Measurements from ENCODE around the gene EPHA6.
"Not testable (repeated sequence)": the region's sequence is repeated elsewhere in the genome, so short reads cannot be mapped to it uniquely, and the experiment has no call there.

The EPHA6 gene

GRCh38 chr3:97612632-97613031 lies 798.2 kb downstream of the EPHA6 start:
- Histone ChIP-seq H3K9ac (ENCODE audit: low read depth, low read length) (no peak overlapping the region), H3K36me3 (ENCODE audit: control insufficient read depth, insufficient read depth, low read length) (no peaks in the 10 kb centered on the region), H3K9me3 (ENCODE audit: control insufficient read depth, insufficient read depth, low read length) (no peaks in the 10 kb centered on the region), H3K4me3 (ENCODE audit: low read depth, low read length) (no peak overlapping the region), H3K27me3 (ENCODE audit: control insufficient read depth, insufficient read depth, low read length) (no peaks in the 10 kb centered on the region), H3K4me1 (ENCODE audit: control insufficient read depth, insufficient read depth, low read length) (no peaks in the 10 kb centered on the region)

GRCh38 chr3:97613139-97613538 lies 798.7 kb downstream of the EPHA6 start:
- no peak overlapping the region for H3K9ac ChIP-seq (ENCODE audit: low read depth, low read length)
- H3K27me3 ChIP-seq (ENCODE audit: control insufficient read depth, insufficient read depth, low read length): no peaks in the 10 kb centered on the region
- H3K36me3 ChIP-seq (ENCODE audit: control insufficient read depth, insufficient read depth, low read length): no peaks in the 10 kb centered on the region
- H3K9me3 ChIP-seq (ENCODE audit: control insufficient read depth, insufficient read depth, low read length): no peaks in the 10 kb centered on the region
- no peak overlapping the region for H3K4me3 ChIP-seq (ENCODE audit: low read depth, low read length)
- no peaks in the 10 kb centered on the region for H3K4me1 ChIP-seq (ENCODE audit: control insufficient read depth, insufficient read depth, low read length)

DNA sequence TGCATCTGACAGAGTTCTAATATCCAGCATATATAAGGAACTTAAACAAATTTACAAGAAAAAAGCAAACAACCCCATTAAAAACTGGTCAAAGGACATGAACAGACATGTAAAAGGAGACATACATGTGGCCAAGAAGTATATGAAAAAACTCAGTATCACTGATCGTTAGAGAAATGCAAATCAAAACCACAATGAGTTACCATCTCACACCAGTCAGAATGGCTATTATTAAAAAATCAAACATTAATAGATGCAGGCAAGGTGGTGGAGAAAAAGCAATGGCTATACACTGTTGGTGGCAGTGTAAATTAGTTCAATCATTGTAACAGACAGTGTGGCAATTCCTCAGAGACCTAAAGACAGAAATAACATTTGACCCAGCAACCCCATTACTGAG lies 806.1 kb downstream of the EPHA6 start:
- not testable (repeated sequence) for H3K9me3 ChIP-seq (ENCODE audit: control insufficient read depth, insufficient read depth, low read length); H3K36me3 ChIP-seq (ENCODE audit: control insufficient read depth, insufficient read depth, low read length); H3K27me3 ChIP-seq (ENCODE audit: control insufficient read depth, insufficient read depth, low read length); H3K4me1 ChIP-seq (ENCODE audit: control insufficient read depth, insufficient read depth, low read length); H3K9ac ChIP-seq (ENCODE audit: low read depth, low read length); H3K4me3 ChIP-seq (ENCODE audit: low read depth, low read length)

DNA sequence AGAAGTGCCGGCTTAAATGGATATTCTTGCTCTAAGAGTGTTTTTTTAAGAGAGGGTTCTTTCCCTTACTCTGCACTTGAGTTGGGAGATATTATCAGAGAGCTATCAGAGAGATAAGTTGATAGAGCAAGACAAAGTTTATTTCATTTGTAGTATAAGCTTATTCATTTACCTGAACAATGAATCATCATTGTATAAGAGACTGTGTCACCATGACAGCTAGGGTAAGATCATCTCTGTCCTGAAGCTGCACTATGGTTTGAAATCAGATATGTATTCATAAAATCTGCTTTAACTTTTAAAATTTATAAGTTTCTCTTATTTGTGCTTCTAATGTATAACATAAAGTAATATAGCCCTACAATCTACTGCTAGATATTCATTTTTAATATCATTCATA lies 822.1 kb downstream of the EPHA6 start:
- H3K4me3 ChIP-seq (ENCODE audit: low read depth, low read length): no peak overlapping the region
- H3K27me3 ChIP-seq (ENCODE audit: control insufficient read depth, insufficient read depth, low read length): no peaks in the 10 kb centered on the region
- no peaks in the 10 kb centered on the region for H3K36me3 ChIP-seq (ENCODE audit: control insufficient read depth, insufficient read depth, low read length)
- no peak overlapping the region for H3K9ac ChIP-seq (ENCODE audit: low read depth, low read length)
- H3K9me3 ChIP-seq (ENCODE audit: control insufficient read depth, insufficient read depth, low read length): no peaks in the 10 kb centered on the region
- H3K4me1 ChIP-seq (ENCODE audit: control insufficient read depth, insufficient read depth, low read length): no peaks in the 10 kb centered on the region

DNA sequence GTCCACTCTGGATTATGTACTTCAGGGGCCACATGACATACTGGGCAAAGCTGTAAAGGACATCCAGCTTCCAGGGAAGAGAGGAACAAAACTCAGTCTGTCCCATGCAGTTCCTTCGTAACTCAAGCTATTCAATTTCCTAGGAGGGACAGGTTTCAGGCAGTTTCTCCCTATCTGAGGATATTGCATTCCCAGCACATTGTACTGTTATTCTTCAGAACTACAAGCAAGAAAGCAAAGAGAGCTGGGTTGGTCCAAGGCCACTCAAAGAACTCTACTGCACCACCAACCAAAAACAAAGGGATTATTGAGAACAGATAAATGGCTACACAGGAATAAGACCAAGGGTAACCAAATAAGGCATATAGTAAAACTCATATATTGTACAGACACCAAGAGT lies 832.5 kb downstream of the EPHA6 start:
- H3K27me3 ChIP-seq (ENCODE audit: control insufficient read depth, insufficient read depth, low read length): no peaks in the 10 kb centered on the region
- H3K9me3 ChIP-seq (ENCODE audit: control insufficient read depth, insufficient read depth, low read length): no peaks in the 10 kb centered on the region
- H3K9ac ChIP-seq (ENCODE audit: low read depth, low read length): no peak overlapping the region
- no peak overlapping the region for H3K4me3 ChIP-seq (ENCODE audit: low read depth, low read length)
- H3K4me1 ChIP-seq (ENCODE audit: control insufficient read depth, insufficient read depth, low read length): no peaks in the 10 kb centered on the region
- H3K36me3 ChIP-seq (ENCODE audit: control insufficient read depth, insufficient read depth, low read length): no peaks in the 10 kb centered on the region

- no peaks in the 10 kb centered on the region for H3K27me3 ChIP-seq (ENCODE audit: control insufficient read depth, insufficient read depth, low read length)
- no peaks in the 10 kb centered on the region for H3K9me3 ChIP-seq (ENCODE audit: control insufficient read depth, insufficient read depth, low read length)
- no peaks in the 10 kb centered on the region for H3K36me3 ChIP-seq (ENCODE audit: control insufficient read depth, insufficient read depth, low read length)
- H3K4me1 ChIP-seq (ENCODE audit: control insufficient read depth, insufficient read depth, low read length): no peaks in the 10 kb centered on the region
- no peak overlapping the region for H3K4me3 ChIP-seq (ENCODE audit: low read depth, low read length)
- H3K9ac ChIP-seq (ENCODE audit: low read depth, low read length): no peak overlapping the region
These were observed 833.1 kb downstream of the EPHA6 start for GRCh38 chr3:97647441-97647982.

DNA sequence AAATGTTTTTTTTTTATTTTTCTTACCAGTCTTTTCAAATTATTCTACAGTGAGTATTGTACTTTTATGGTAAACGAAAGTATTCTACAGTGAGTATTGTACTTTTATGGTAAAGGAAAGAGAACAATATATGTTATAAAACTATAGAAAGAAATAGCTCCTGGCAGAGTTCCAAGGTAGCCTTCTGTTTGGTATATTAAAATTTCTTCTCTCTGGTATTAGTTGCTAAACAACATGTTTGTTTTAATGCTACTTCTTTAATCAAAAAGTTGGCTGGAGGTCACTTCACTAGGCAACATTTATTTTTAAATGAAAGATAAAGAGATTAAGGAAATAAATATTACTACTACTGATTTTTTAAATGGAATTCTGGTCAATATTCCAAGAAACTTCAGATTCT lies 841.6 kb downstream of the EPHA6 start:
- Histone ChIP-seq H3K27me3 (ENCODE audit: control insufficient read depth, insufficient read depth, low read length) (no peaks in the 10 kb centered on the region), H3K4me1 (ENCODE audit: control insufficient read depth, insufficient read depth, low read length) (no peaks in the 10 kb centered on the region), H3K9me3 (ENCODE audit: control insufficient read depth, insufficient read depth, low read length) (no peaks in the 10 kb centered on the region), H3K36me3 (ENCODE audit: control insufficient read depth, insufficient read depth, low read length) (no peaks in the 10 kb centered on the region), H3K9ac (ENCODE audit: low read depth, low read length) (no peak overlapping the region), H3K4me3 (ENCODE audit: low read depth, low read length) (no peak overlapping the region)

DNA sequence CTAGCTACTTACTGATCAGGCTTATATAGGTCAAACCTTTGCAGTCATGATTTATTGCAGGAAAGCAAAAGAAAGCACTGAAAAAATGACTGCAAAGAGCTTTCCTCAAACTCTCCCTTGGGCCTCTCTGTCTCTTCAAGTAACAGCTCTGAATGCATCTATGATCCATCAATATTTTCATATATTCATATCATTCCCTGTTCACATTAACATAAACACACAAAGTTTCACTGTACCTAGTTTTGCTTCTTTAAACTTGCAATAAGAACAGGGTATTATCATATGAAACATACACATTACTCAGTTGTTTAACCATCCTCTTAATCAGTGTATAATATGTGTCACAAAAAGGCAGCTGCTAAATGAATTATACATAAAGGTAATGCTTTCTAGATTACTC lies 842.2 kb downstream of the EPHA6 start:
- Histone ChIP-seq H3K9ac (ENCODE audit: low read depth, low read length) (no peak overlapping the region), H3K9me3 (ENCODE audit: control insufficient read depth, insufficient read depth, low read length) (no peaks in the 10 kb centered on the region), H3K4me3 (ENCODE audit: low read depth, low read length) (no peak overlapping the region), H3K4me1 (ENCODE audit: control insufficient read depth, insufficient read depth, low read length) (no peaks in the 10 kb centered on the region), H3K27me3 (ENCODE audit: control insufficient read depth, insufficient read depth, low read length) (no peaks in the 10 kb centered on the region), H3K36me3 (ENCODE audit: control insufficient read depth, insufficient read depth, low read length) (no peaks in the 10 kb centered on the region)

DNA sequence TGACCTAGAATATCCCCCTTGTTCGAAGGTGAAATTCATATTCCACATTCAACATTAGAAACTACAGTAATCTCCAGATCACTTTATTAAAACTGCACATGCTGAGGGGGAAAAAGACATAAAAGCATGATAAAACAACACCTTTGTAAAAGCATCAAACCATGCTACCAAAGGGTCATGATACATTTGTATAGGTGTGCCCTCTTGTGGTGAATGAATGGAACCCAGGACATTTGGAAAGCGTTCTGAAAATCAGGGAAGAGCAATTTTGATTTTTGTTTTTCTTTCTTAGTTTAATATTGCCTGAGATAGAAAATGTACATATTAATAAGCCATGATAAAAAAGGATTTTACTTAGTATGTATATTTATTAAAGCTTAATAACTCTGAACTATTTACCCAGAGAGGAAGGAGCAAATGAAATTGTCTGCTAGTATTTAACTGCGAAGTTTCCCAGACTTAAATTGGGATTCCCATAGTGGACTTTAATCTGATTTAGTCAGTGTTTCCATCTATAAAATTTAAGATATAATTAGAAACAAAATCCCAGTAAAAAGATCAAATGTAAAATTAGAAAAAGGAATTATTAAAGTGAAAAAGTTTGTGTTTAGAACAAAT lies 844.4 kb downstream of the EPHA6 start:
- Histone ChIP-seq H3K9me3 (ENCODE audit: control insufficient read depth, insufficient read depth, low read length) (no peaks in the 10 kb centered on the region), H3K27me3 (ENCODE audit: control insufficient read depth, insufficient read depth, low read length) (no peaks in the 10 kb centered on the region), H3K4me1 (ENCODE audit: control insufficient read depth, insufficient read depth, low read length) (peaks cover 5% of the 10 kb centered on the region), H3K36me3 (ENCODE audit: control insufficient read depth, insufficient read depth, low read length) (no peaks in the 10 kb centered on the region), H3K9ac (ENCODE audit: low read depth, low read length) (no peak overlapping the region), H3K4me3 (ENCODE audit: low read depth, low read length) (no peak overlapping the region)

DNA sequence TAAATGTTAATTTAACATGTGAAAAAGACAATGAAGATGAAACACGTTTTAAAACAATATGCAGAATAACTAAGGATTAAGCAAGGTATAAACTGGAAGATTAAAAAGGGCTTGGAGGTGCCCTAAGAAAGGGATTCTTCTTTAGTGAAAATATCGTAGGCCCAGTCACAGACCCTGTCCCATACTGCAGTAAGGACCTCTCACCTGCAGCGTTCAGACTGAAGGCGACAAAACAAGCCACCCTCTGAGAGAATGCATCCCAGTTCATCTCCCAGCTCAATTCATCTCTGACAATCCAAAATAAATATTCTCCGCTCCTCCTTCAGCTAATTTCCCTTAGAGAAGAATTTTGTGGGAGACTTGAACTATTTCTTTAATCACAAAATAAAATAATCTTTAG lies 847.9 kb downstream of the EPHA6 start:
- H3K36me3 ChIP-seq (ENCODE audit: control insufficient read depth, insufficient read depth, low read length): no peaks in the 10 kb centered on the region
- H3K27me3 ChIP-seq (ENCODE audit: control insufficient read depth, insufficient read depth, low read length): no peaks in the 10 kb centered on the region
- no peak overlapping the region for H3K4me3 ChIP-seq (ENCODE audit: low read depth, low read length)
- H3K9ac ChIP-seq (ENCODE audit: low read depth, low read length): no peak overlapping the region
- peaks cover 5% of the 10 kb centered on the region for H3K4me1 ChIP-seq (ENCODE audit: control insufficient read depth, insufficient read depth, low read length)
- no peaks in the 10 kb centered on the region for H3K9me3 ChIP-seq (ENCODE audit: control insufficient read depth, insufficient read depth, low read length)

- H3K4me3 ChIP-seq (ENCODE audit: low read depth, low read length): no peak overlapping the region
- no peaks in the 10 kb centered on the region for H3K9me3 ChIP-seq (ENCODE audit: control insufficient read depth, insufficient read depth, low read length)
- no peaks in the 10 kb centered on the region for H3K27me3 ChIP-seq (ENCODE audit: control insufficient read depth, insufficient read depth, low read length)
- no peaks in the 10 kb centered on the region for H3K36me3 ChIP-seq (ENCODE audit: control insufficient read depth, insufficient read depth, low read length)
- H3K9ac ChIP-seq (ENCODE audit: low read depth, low read length): no peak overlapping the region
- H3K4me1 ChIP-seq (ENCODE audit: control insufficient read depth, insufficient read depth, low read length): peaks cover 5% of the 10 kb centered on the region
These were observed 848.4 kb downstream of the EPHA6 start for GRCh38 chr3:97662762-97663161.

DNA sequence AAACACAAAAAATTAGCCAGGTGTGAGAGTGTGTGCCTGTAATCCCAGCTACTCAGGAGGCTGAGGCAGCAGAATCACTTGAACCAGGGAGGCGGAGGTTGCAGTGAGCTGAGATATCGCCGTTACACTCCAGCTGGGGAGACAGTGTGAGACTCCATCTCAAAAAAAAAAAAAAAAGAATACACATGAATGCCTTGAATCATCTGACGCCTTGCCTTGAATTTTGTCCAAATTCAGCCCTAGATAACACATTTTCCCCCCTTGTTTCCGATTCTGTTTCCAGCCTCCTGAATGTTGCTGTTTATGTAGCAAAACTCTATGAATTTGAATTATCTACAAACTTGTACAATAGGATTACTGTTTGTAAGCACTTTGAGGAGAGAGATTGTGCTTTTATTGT lies 851.5 kb downstream of the EPHA6 start:
- H3K9me3 ChIP-seq (ENCODE audit: control insufficient read depth, insufficient read depth, low read length): no peaks in the 10 kb centered on the region

More for the DNA sequence above, 851.5 kb downstream of the EPHA6 start:
- H3K9ac ChIP-seq (ENCODE audit: low read depth, low read length): no peak overlapping the region
- H3K4me1 ChIP-seq (ENCODE audit: control insufficient read depth, insufficient read depth, low read length): peaks cover 5% of the 10 kb centered on the region
- H3K27me3 ChIP-seq (ENCODE audit: control insufficient read depth, insufficient read depth, low read length): no peaks in the 10 kb centered on the region
- H3K4me3 ChIP-seq (ENCODE audit: low read depth, low read length): no peak overlapping the region
- H3K36me3 ChIP-seq (ENCODE audit: control insufficient read depth, insufficient read depth, low read length): no peaks in the 10 kb centered on the region
